ENCODE results near the gene ATP8B4.

Gene ATP8B4

GRCh38 chr15:50138391-50138790 lies 19.4 kb upstream of the ATP8B4 start:
- Histone ChIP-seq H2AFZ (ENCODE audit: insufficient read depth, low read length, poor library complexity) (no peak overlapping the region), H3K4ac (ENCODE audit: low read depth, low read length) (no peak overlapping the region), H2BK12ac (ENCODE audit: low read length) (no peak overlapping the region), H3K4me2 (ENCODE audit: low read length) (no peak overlapping the region), H3K27ac (ENCODE audit: low read depth, low read length) (no peak overlapping the region), H4K12ac (ENCODE audit: low read depth, low read length) (no peak overlapping the region), H3K9me3 (ENCODE audit: insufficient read depth, low read depth, low read length) (no peaks in the 10 kb centered on the region), H3K79me2 (ENCODE audit: control insufficient read depth, insufficient read depth, low read length, poor library complexity) (no peaks in the 10 kb centered on the region), H3K4me3 (ENCODE audit: low read depth, low read length) (no peak overlapping the region), H3K18ac (ENCODE audit: low read length) (no peak overlapping the region), H2AK5ac (ENCODE audit: low read length) (no peak overlapping the region), H3K4me1 (ENCODE audit: control insufficient read depth in 1 of 2, insufficient read depth in 2 of 2, low read length in 2 of 2) (peaks cover 0 to 3% of the 10 kb centered on the region in 2 experiments), H3K14ac (ENCODE audit: low read length) (no peak overlapping the region), H3K36me3 (ENCODE audit: control insufficient read depth in 1 of 2, insufficient read depth in 2 of 2, low read length in 2 of 2) (no peaks in the 10 kb centered on the region), H2BK5ac (ENCODE audit: low read depth, low read length, poor library complexity) (no peak overlapping the region), H3K27me3 (ENCODE audit: insufficient read depth, low read length) (no peaks in the 10 kb centered on the region), H3K79me1 (ENCODE audit: low read length) (no peaks in the 10 kb centered on the region), H4K8ac (ENCODE audit: low read depth, low read length) (no peak overlapping the region), H3K23ac (ENCODE audit: low read length) (no peak overlapping the region), H4K91ac (ENCODE audit: low read depth, low read length) (no peak overlapping the region), H2BK120ac (ENCODE audit: insufficient read depth, low read length, poor library complexity) (no peak overlapping the region), H3K9ac (ENCODE audit: low read length) (no peak overlapping the region)
- peak in 1 of 2 donors; percentile 69 for DNase-seq

- Histone ChIP-seq H3K27ac (ENCODE audit: low read depth, low read length) (no peak overlapping the region), H3K4me1 (ENCODE audit: control insufficient read depth in 1 of 2, insufficient read depth in 2 of 2, low read length in 2 of 2) (peaks cover 0 to 3% of the 10 kb centered on the region in 2 experiments), H3K36me3 (ENCODE audit: control insufficient read depth in 1 of 2, insufficient read depth in 2 of 2, low read length in 2 of 2) (no peaks in the 10 kb centered on the region), H2BK120ac (ENCODE audit: insufficient read depth, low read length, poor library complexity) (no peak overlapping the region), H2AK5ac (ENCODE audit: low read length) (no peak overlapping the region), H4K91ac (ENCODE audit: low read depth, low read length) (no peak overlapping the region), H3K23ac (ENCODE audit: low read length) (no peak overlapping the region), H3K79me1 (ENCODE audit: low read length) (no peaks in the 10 kb centered on the region), H3K4me3 (ENCODE audit: low read depth, low read length) (no peak overlapping the region), H2BK12ac (ENCODE audit: low read length) (no peak overlapping the region), H2AFZ (ENCODE audit: insufficient read depth, low read length, poor library complexity) (no peak overlapping the region), H3K4ac (ENCODE audit: low read depth, low read length) (no peak overlapping the region), H4K12ac (ENCODE audit: low read depth, low read length) (no peak overlapping the region), H3K9ac (ENCODE audit: low read length) (no peak overlapping the region), H3K14ac (ENCODE audit: low read length) (no peak overlapping the region), H3K79me2 (ENCODE audit: control insufficient read depth, insufficient read depth, low read length, poor library complexity) (no peaks in the 10 kb centered on the region), H2BK5ac (ENCODE audit: low read depth, low read length, poor library complexity) (no peak overlapping the region), H4K8ac (ENCODE audit: low read depth, low read length) (no peak overlapping the region), H3K4me2 (ENCODE audit: low read length) (no peak overlapping the region), H3K27me3 (ENCODE audit: insufficient read depth, low read length) (no peaks in the 10 kb centered on the region), H3K18ac (ENCODE audit: low read length) (no peak overlapping the region), H3K9me3 (ENCODE audit: insufficient read depth, low read depth, low read length) (no peaks in the 10 kb centered on the region)
- DNase-seq: peak; percentile 38 to 74
- whole genome bisulfite sequencing (ENCODE audit: extremely low coverage, insufficient coverage, insufficient read length): no CpG with 5 or more reads among the region's 2 CpGs
Observed at GRCh38 chr15:50137893-50138292, 18.9 kb upstream of the ATP8B4 start.

DNA sequence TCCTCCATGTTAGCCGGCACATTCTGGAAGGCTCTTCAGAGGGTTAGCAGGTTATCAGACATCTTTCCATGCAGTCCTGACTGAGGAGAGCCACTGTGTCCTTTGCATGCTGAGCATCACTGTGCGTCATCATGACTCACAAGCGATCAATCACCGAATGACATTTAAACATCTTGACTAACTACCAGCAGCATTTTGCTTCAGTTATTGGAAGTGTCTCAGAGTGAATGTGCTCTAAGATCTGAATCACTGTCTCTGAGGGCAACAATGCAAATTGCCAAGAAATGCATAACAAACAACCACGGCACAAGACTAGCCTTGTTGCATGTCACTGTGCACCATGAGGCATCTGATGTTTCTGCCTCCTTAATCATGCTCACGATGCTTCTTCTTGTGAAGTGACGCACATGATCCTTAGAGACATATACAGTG lies 18.3 kb upstream of the ATP8B4 start:
- no peak overlapping the region for H2BK5ac ChIP-seq (ENCODE audit: low read depth, low read length, poor library complexity)
- H3K36me3 ChIP-seq (ENCODE audit: control insufficient read depth in 1 of 2, insufficient read depth in 2 of 2, low read length in 2 of 2): no peaks in the 10 kb centered on the region
- H3K27ac ChIP-seq (ENCODE audit: low read depth, low read length): no peak overlapping the region
- H3K9ac ChIP-seq (ENCODE audit: low read length): no peak overlapping the region
- H4K91ac ChIP-seq (ENCODE audit: low read depth, low read length): no peak overlapping the region
- no peak overlapping the region for H3K14ac ChIP-seq (ENCODE audit: low read length)
- H2AK5ac ChIP-seq (ENCODE audit: low read length): no peak overlapping the region
- no peak overlapping the region for H3K4me2 ChIP-seq (ENCODE audit: low read length)
- no CpG with 5 or more reads among the region's 7 CpGs for WGBS (ENCODE audit: extremely low coverage, insufficient coverage, insufficient read length)
- H3K4ac ChIP-seq (ENCODE audit: low read depth, low read length): no peak overlapping the region
- H3K4me1 ChIP-seq (ENCODE audit: control insufficient read depth in 1 of 2, insufficient read depth in 2 of 2, low read length in 2 of 2): peaks cover 0 to 3% of the 10 kb centered on the region in 2 experiments
- no peak overlapping the region for H2BK12ac ChIP-seq (ENCODE audit: low read length)
- H3K4me3 ChIP-seq (ENCODE audit: low read depth, low read length): no peak overlapping the region
- peak; percentile 95 to 98 for DNase-seq
- no peak overlapping the region for H3K18ac ChIP-seq (ENCODE audit: low read length)
- H3K23ac ChIP-seq (ENCODE audit: low read length): no peak overlapping the region
- no peak overlapping the region for H4K12ac ChIP-seq (ENCODE audit: low read depth, low read length)
- no peaks in the 10 kb centered on the region for H3K79me2 ChIP-seq (ENCODE audit: control insufficient read depth, insufficient read depth, low read length, poor library complexity)
- H3K79me1 ChIP-seq (ENCODE audit: low read length): no peaks in the 10 kb centered on the region
- no peaks in the 10 kb centered on the region for H3K27me3 ChIP-seq (ENCODE audit: insufficient read depth, low read length)
- no peak overlapping the region for H2BK120ac ChIP-seq (ENCODE audit: insufficient read depth, low read length, poor library complexity)
- no peak overlapping the region for H4K8ac ChIP-seq (ENCODE audit: low read depth, low read length)
- H2AFZ ChIP-seq (ENCODE audit: insufficient read depth, low read length, poor library complexity): no peak overlapping the region
- no peaks in the 10 kb centered on the region for H3K9me3 ChIP-seq (ENCODE audit: insufficient read depth, low read depth, low read length)

DNA sequence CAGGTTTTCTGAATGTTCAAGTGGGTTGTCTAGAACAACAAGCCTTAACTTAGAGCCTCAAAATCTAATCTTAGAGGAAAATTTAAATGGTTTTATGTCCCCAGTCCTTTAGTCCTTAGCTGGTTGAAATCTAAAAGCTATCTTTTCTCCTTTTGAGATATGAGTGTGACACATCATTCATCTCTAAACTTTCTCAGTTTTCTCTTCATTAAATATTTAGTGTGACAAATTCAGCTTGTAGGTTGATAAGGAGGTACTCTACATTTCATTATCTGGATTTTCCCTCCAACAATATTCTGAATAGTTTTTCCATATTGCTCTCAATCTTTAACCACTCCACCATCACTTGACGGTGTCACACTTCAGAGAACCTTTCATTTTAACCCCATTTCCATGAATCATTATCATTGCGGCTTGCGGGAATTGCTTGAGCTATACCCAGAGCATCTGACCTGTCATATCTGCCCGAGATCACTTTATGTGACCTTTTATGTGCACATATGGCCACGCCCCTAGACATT lies 16.1 kb upstream of the ATP8B4 start:
- H4K91ac ChIP-seq (ENCODE audit: low read depth, low read length): no peak overlapping the region

More for the DNA sequence above, 16.1 kb upstream of the ATP8B4 start:
- Histone ChIP-seq H3K14ac (ENCODE audit: low read length) (no peak overlapping the region), H4K12ac (ENCODE audit: low read depth, low read length) (no peak overlapping the region), H2AK5ac (ENCODE audit: low read length) (no peak overlapping the region), H3K79me1 (ENCODE audit: low read length) (no peaks in the 10 kb centered on the region), H3K23ac (ENCODE audit: low read length) (no peak overlapping the region), H3K9me3 (ENCODE audit: insufficient read depth, low read depth, low read length) (no peaks in the 10 kb centered on the region), H2BK12ac (ENCODE audit: low read length) (no peak overlapping the region), H3K27me3 (ENCODE audit: insufficient read depth, low read length) (no peaks in the 10 kb centered on the region), H4K8ac (ENCODE audit: low read depth, low read length) (no peak overlapping the region), H3K9ac (ENCODE audit: low read length) (no peak overlapping the region), H3K79me2 (ENCODE audit: control insufficient read depth, insufficient read depth, low read length, poor library complexity) (no peaks in the 10 kb centered on the region), H3K4me3 (ENCODE audit: low read depth, low read length) (no peak overlapping the region), H2BK120ac (ENCODE audit: insufficient read depth, low read length, poor library complexity) (no peak overlapping the region), H3K27ac (ENCODE audit: low read depth, low read length) (no peak overlapping the region), H3K4me2 (ENCODE audit: low read length) (no peak overlapping the region), H2BK5ac (ENCODE audit: low read depth, low read length, poor library complexity) (no peak overlapping the region), H3K4me1 (ENCODE audit: control insufficient read depth in 1 of 2, insufficient read depth in 2 of 2, low read length in 2 of 2) (peaks cover 0 to 3% of the 10 kb centered on the region in 2 experiments), H3K18ac (ENCODE audit: low read length) (no peak overlapping the region), H3K4ac (ENCODE audit: low read depth, low read length) (no peak overlapping the region), H2AFZ (ENCODE audit: insufficient read depth, low read length, poor library complexity) (no peak overlapping the region), H3K36me3 (ENCODE audit: control insufficient read depth in 1 of 2, insufficient read depth in 2 of 2, low read length in 2 of 2) (no peaks in the 10 kb centered on the region)
- DNase-seq: peak; percentile 45 to 68
- no CpG with 5 or more reads among the region's 5 CpGs for WGBS (ENCODE audit: extremely low coverage, insufficient coverage, insufficient read length)
